ENCODE results near the gene FHL3. TPM values are rescaled to one million over a fixed set of nuclear protein-coding genes. Genes with fewer than 3 reads are reported as not detected.
A peak's percentile ranks its signal among the peaks of the same experiment; 100 is the strongest.

FHL3 gene
- total RNA-seq, 1 donor from 2014 or later: 26.3 TPM

GRCh38 chr1:37995751-37996345 is 9.5 kb downstream of the FHL3 start:
- no peaks in the 10 kb centered on the region for H3K27me3 ChIP-seq
- no peaks in the 10 kb centered on the region for H3K36me3 ChIP-seq
- DNase-seq (ENCODE audit: extremely low spot score in 2 of 2): peak in 1 of 2 donors; percentile 89
- H3K4me3 ChIP-seq: peak overlapping the region; percentile 54 to 57
- intact Hi-C loops (cut with DNase I): no loop called here
- TF ChIP-seq POLR2AphosphoS5 (IDR thresholded peaks at IDR 0.05; ENCODE audit: insufficient read depth in 1 of 2, low read depth in 1 of 2) (peak; percentile 71 to 91), POLR2A (IDR thresholded peaks at IDR 0.05) (no peak), CTCF (IDR thresholded peaks at IDR 0.05) (no peak)
- H3K27ac ChIP-seq: peak overlapping the region; percentile 93
- H3K4me1 ChIP-seq: peaks cover 49% of the 10 kb centered on the region
- no peaks in the 10 kb centered on the region for H3K9me3 ChIP-seq

- no peaks in the 10 kb centered on the region for H3K9me3 ChIP-seq
- H3K27me3 ChIP-seq: no peaks in the 10 kb centered on the region
- no peaks in the 10 kb centered on the region for H3K36me3 ChIP-seq
- intact Hi-C loops (cut with DNase I): no loop called here
- DNase-seq (ENCODE audit: extremely low spot score in 2 of 2): peak in 1 of 2 donors; percentile 85
- TF ChIP-seq CTCF (IDR thresholded peaks at IDR 0.05) (no peak), POLR2AphosphoS5 (IDR thresholded peaks at IDR 0.05; ENCODE audit: insufficient read depth in 1 of 2, low read depth in 1 of 2) (no peak), POLR2A (IDR thresholded peaks at IDR 0.05) (no peak)
- peak overlapping the region; percentile 93 for H3K27ac ChIP-seq
- H3K4me3 ChIP-seq: peak overlapping the region; percentile 54 to 57
- peaks cover 47% of the 10 kb centered on the region for H3K4me1 ChIP-seq
These were observed 10.3 kb downstream of the FHL3 start for GRCh38 chr1:37994886-37995566.

GRCh38 chr1:37989361-37989930 is 15.9 kb downstream of the FHL3 start:
- intact Hi-C loops (cut with DNase I): no loop called here
- DNase-seq (ENCODE audit: extremely low spot score in 2 of 2): no peak
- no peaks in the 10 kb centered on the region for H3K27me3 ChIP-seq
- peaks cover 21% of the 10 kb centered on the region for H3K4me1 ChIP-seq
- peaks cover 1 to 31% of the 10 kb centered on the region in 2 donors for H3K36me3 ChIP-seq
- no peaks in the 10 kb centered on the region for H3K9me3 ChIP-seq
- TF ChIP-seq POLR2AphosphoS5 (IDR thresholded peaks at IDR 0.05; ENCODE audit: insufficient read depth in 1 of 2, low read depth in 1 of 2) (no peak), CTCF (IDR thresholded peaks at IDR 0.05) (no peak), POLR2A (IDR thresholded peaks at IDR 0.05) (no peak)
- peak overlapping the region; percentile 74 for H3K27ac ChIP-seq
- peak overlapping the region; percentile 82 to 90 for H3K4me3 ChIP-seq

GRCh38 chr1:37987679-37988078 is 17.6 kb downstream of the FHL3 start:
- no peak for TF ChIP-seq POLR2AphosphoS5 (IDR thresholded peaks at IDR 0.05; ENCODE audit: insufficient read depth in 1 of 2, low read depth in 1 of 2)
- TF ChIP-seq CTCF (IDR thresholded peaks at IDR 0.05): no peak
- no peak for TF ChIP-seq POLR2A (IDR thresholded peaks at IDR 0.05)
- Histone ChIP-seq H3K27ac (no peak overlapping the region), H3K27me3 (no peaks in the 10 kb centered on the region), H3K36me3 (peaks cover 5 to 48% of the 10 kb centered on the region in 2 donors), H3K4me1 (peaks cover 21% of the 10 kb centered on the region), H3K9me3 (no peaks in the 10 kb centered on the region), H3K4me3 (no peak overlapping the region)
- no peak for DNase-seq (ENCODE audit: extremely low spot score in 2 of 2)
- intact Hi-C loops (cut with DNase I): no loop called here

GRCh38 chr1:37983546-37983945 is 21.8 kb downstream of the FHL3 start:
- peaks cover 5 to 90% of the 10 kb centered on the region in 2 donors for H3K36me3 ChIP-seq
- peaks cover 8% of the 10 kb centered on the region for H3K4me1 ChIP-seq
- H3K9me3 ChIP-seq: no peaks in the 10 kb centered on the region
- no peak overlapping the region for H3K27ac ChIP-seq
- H3K4me3 ChIP-seq: no peak overlapping the region
- no peak for DNase-seq (ENCODE audit: extremely low spot score in 2 of 2)
- H3K27me3 ChIP-seq: no peaks in the 10 kb centered on the region
- no peak for TF ChIP-seq POLR2AphosphoS5 (IDR thresholded peaks at IDR 0.05; ENCODE audit: insufficient read depth in 1 of 2, low read depth in 1 of 2)
- no peak for TF ChIP-seq POLR2A (IDR thresholded peaks at IDR 0.05)
- TF ChIP-seq CTCF (IDR thresholded peaks at IDR 0.05): no peak
- intact Hi-C loops (cut with DNase I): no loop called here

Data from vagina (tissue), 2 donors.